GM21528 (cell line): ENCODE results near the gene NATD1.
"Not testable (repeated sequence)": the region's sequence is repeated elsewhere in the genome, so short reads cannot be mapped to it uniquely, and the experiment has no call there.

ENCODE experiments used
- ATAC-seq: cut with Tn5 transposase; IDR thresholded peaks from one replicate; pipeline ENCODE4 v1.9.1; 2021; ENCODE audit warnings: mild to moderate bottlenecking, moderate library complexity; ENCODE audit not compliant: unreplicated experiment, low FRiP score

Gene NATD1

GRCh38 chr17:21198411-21198810, 54.8 kb downstream of the NATD1 start:
- ATAC-seq, result no peak

GRCh38 chr17:21196126-21196525, 57.1 kb downstream of the NATD1 start:
- no peak for ATAC-seq

- ATAC-seq, result no peak
Measured at GRCh38 chr17:21194703-21195102, 58.5 kb downstream of the NATD1 start.

GRCh38 chr17:21194226-21194625, 59.0 kb downstream of the NATD1 start:
- no peak for ATAC-seq

GRCh38 chr17:21193031-21193430, 60.2 kb downstream of the NATD1 start:
- ATAC-seq, result no peak

GRCh38 chr17:21192414-21192813, 60.8 kb downstream of the NATD1 start:
- ATAC-seq, result not testable (repeated sequence)

GRCh38 chr17:21191698-21192097, 61.5 kb downstream of the NATD1 start:
- no peak for ATAC-seq

- ATAC-seq, result no peak
Measured at GRCh38 chr17:21190078-21190477, 63.1 kb downstream of the NATD1 start.

GRCh38 chr17:21189361-21189760, 63.8 kb downstream of the NATD1 start:
- no peak for ATAC-seq
